Measurements from ENCODE around the gene AFDN.

The AFDN gene

GRCh38 chr6:167826896-167827582 lies at the start of gene AFDN:
Gene AFDN (plus strand): TSS chr6:167826911. CDS start chr6:167827133, 222 bp downstream.
- DNase-seq: no peak

GRCh38 chr6:167778497-167779128 lies 48.1 kb upstream of the AFDN start:
- no peak for DNase-seq

- DNase-seq: no peak
Observed at GRCh38 chr6:167779129-167779992, 47.4 kb upstream of the AFDN start.

GRCh38 chr6:167779993-167780655 lies 46.6 kb upstream of the AFDN start:
- DNase-seq: no peak

GRCh38 chr6:167781066-167781767 lies 45.5 kb upstream of the AFDN start:
- peak; percentile 46 for DNase-seq

GRCh38 chr6:167781868-167782267 lies 44.8 kb upstream of the AFDN start:
- DNase-seq: no peak

GRCh38 chr6:167782698-167783517 lies 43.8 kb upstream of the AFDN start:
- no peak for DNase-seq

- DNase-seq: no peak
Observed at GRCh38 chr6:167786853-167787675, 39.6 kb upstream of the AFDN start.

GRCh38 chr6:167787896-167788562 lies 38.7 kb upstream of the AFDN start:
- DNase-seq: no peak

GRCh38 chr6:167788563-167788903 lies 38.2 kb upstream of the AFDN start:
- DNase-seq: no peak

GRCh38 chr6:167789358-167789757 lies 37.4 kb upstream of the AFDN start:
- DNase-seq: no peak

- DNase-seq: no peak
Observed at GRCh38 chr6:167791091-167791779, 35.5 kb upstream of the AFDN start.

GRCh38 chr6:167791780-167792478 lies 34.8 kb upstream of the AFDN start:
- no peak for DNase-seq

- DNase-seq: no peak
Observed at GRCh38 chr6:167793421-167793820, 33.3 kb upstream of the AFDN start.

GRCh38 chr6:167794161-167795157 lies 32.3 kb upstream of the AFDN start:
- DNase-seq: no peak

GRCh38 chr6:167795321-167795811 lies 31.3 kb upstream of the AFDN start:
- no peak for DNase-seq

- no peak for DNase-seq
Observed at GRCh38 chr6:167795874-167796191, 30.9 kb upstream of the AFDN start.
